GM12873 (cell line): ENCODE measurements around the gene LRP1-AS.

Experiments used
- CTCF ChIP-seq: IDR thresholded peaks from 2 replicates; pipeline ENCODE4 v1.5.1; 2012; ENCODE audit warnings: low read depth, mild to moderate bottlenecking, moderate library complexity, low read length, control low read depth; ENCODE audit not compliant: insufficient read depth; ENCODE audit errors: missing control alignments

The LRP1-AS gene

GRCh38 chr12:57146092-57146491, 1.3 kb downstream of the LRP1-AS start:
- no peak for TF ChIP-seq CTCF

GRCh38 chr12:57145460-57146059, 1.9 kb downstream of the LRP1-AS start:
- TF ChIP-seq CTCF, result no peak

- no peak for TF ChIP-seq CTCF
Measured at GRCh38 chr12:57143454-57143853, 4.0 kb downstream of the LRP1-AS start.

- TF ChIP-seq CTCF, result no peak
Measured at GRCh38 chr12:57142727-57143126, 4.7 kb downstream of the LRP1-AS start.

GRCh38 chr12:57142121-57142520, 5.3 kb downstream of the LRP1-AS start:
- TF ChIP-seq CTCF, result no peak

GRCh38 chr12:57141249-57141648, 6.2 kb downstream of the LRP1-AS start:
- TF ChIP-seq CTCF, result no peak

- TF ChIP-seq CTCF, result no peak
Measured at GRCh38 chr12:57139796-57140649, 7.4 kb downstream of the LRP1-AS start.
